ENCODE measurements around the gene TLR10. TPM values are rescaled to one million over a fixed set of nuclear protein-coding genes. Genes with fewer than 3 reads are reported as not detected.

Gene TLR10
- total RNA-seq, 2 experiments from 2014 or later, result not detected

DNA sequence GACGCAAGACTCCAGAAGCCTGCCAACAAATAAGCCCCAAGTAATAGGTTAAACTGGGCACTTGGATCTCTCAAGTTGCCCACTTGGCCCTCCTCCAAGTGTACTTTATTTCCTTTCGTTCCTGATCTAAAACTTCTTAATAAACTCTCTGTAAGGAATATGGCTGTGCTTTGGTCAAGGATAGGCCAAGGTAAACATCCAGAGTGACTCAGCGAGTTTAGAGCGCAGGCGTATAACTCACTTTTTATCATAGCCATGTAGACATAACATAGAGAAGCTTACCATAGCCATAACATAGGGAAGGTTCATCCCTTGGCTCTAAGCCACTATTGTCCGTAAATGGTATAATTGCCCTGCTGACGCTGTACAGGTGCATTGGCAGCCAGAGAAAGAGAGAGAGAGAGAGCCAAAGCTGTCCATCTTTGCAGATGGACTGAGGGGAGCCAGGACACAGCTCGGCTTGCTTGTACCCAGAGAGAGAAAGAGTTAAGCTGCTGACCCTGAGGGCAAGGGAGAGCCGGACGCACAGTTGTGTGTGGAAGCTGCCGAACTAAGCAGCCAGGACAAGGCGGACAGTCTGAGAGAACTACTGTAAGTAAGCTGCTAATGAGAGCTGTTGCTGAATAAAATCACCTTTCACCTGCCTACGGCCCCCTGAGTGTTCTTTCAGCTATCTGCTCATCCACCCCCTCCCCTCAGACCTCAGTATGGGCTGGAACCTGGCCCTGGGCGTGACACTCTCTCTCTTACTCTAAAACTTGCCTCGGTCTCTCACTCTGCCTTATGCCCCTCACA lies 20.0 kb upstream of the TLR10 start:
- Histone ChIP-seq H3K27me3 (ENCODE audit: control insufficient read depth in 1 of 2, insufficient read depth in 2 of 2, low read length in 2 of 2) (no peaks in the 10 kb centered on the region), H3K4me1 (ENCODE audit: insufficient read depth, low read length) (peaks cover 27% of the 10 kb centered on the region), H3K36me3 (ENCODE audit: insufficient read depth, low read length) (peaks cover 52% of the 10 kb centered on the region), H3K4me3 (ENCODE audit: low read length) (peak overlapping the region; percentile 55), H3K9me3 (ENCODE audit: control insufficient read depth in 1 of 2, insufficient read depth in 1 of 2, low read length in 2 of 2) (peaks cover 24 to 53% of the 10 kb centered on the region in 2 experiments), H3K27ac (ENCODE audit: low read depth in 1 of 2, low read length in 2 of 2) (no peak overlapping the region)
- intact Hi-C loops (cut with DNase I, micrococcal nuclease), result loop anchor here (2.0 to 5.0 kb wide), 2 partner anchors 40 to 42 kb away; no protein-coding TSS in a partner anchor
- H3K4me1 Mint-ChIP-seq (ENCODE audit: low read depth), result peaks cover 41% of the 10 kb centered on the region
- no peak overlapping the region for H3K27ac Mint-ChIP-seq
- ATAC-seq (ENCODE audit: poor library complexity) (no peak), DNase-seq (no peak)
- H3K36me3 Mint-ChIP-seq (ENCODE audit: low read depth), result peaks cover 77% of the 10 kb centered on the region
- peak overlapping the region; percentile 39 for H3K4me3 Mint-ChIP-seq
- TF ChIP-seq, protein P1, sequence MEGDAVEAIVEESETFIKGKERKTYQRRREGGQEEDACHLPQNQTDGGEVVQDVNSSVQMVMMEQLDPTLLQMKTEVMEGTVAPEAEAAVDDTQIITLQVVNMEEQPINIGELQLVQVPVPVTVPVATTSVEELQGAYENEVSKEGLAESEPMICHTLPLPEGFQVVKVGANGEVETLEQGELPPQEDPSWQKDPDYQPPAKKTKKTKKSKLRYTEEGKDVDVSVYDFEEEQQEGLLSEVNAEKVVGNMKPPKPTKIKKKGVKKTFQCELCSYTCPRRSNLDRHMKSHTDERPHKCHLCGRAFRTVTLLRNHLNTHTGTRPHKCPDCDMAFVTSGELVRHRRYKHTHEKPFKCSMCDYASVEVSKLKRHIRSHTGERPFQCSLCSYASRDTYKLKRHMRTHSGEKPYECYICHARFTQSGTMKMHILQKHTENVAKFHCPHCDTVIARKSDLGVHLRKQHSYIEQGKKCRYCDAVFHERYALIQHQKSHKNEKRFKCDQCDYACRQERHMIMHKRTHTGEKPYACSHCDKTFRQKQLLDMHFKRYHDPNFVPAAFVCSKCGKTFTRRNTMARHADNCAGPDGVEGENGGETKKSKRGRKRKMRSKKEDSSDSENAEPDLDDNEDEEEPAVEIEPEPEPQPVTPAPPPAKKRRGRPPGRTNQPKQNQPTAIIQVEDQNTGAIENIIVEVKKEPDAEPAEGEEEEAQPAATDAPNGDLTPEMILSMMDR (IDR thresholded peaks at IDR 0.05), result no peak
- POLR2A ChIA-PET, result interaction anchor here (0.6 to 3.4 kb wide), 5 partner anchors 12 to 139 kb away, joined by 3 to 19 read pairs (median 7); partner anchors contain the start of genes TLR10 and TLR6
- H3K9me3 Mint-ChIP-seq, result peaks cover 21% of the 10 kb centered on the region
- CTCF ChIA-PET, result interaction anchor here (1.2 to 3.0 kb wide), 5 partner anchors 14 to 740 kb away, joined by 3 to 18 read pairs (median 5); partner anchors contain the start of gene TLR10
- no peaks in the 10 kb centered on the region for H3K27me3 Mint-ChIP-seq

DNA sequence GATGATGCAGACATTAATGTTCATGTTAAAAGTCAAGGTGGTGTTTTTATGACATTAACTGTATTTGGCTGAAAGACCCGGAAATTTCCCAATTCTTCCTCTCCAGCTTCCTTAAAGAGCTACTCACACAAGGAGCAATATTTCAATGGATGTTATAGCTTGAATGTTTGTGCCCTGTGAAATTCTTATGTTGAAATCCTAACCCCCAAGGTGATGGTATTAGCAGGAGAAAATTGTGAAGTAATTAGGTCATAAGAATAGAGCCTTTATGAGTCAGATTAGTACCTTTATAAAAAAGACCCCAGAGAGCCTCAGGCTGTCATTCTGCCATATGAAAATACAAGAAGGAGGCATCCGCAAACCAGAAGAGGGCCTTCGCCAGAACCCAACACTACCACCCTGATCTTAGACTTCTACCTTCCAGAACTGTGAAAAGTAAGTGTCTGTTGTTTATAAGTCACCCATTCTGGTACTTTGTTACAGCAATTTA lies 18.2 kb upstream of the TLR10 start:
- Histone ChIP-seq H3K27ac (ENCODE audit: low read depth in 1 of 2, low read length in 2 of 2) (no peak overlapping the region), H3K4me3 (ENCODE audit: low read length) (no peak overlapping the region), H3K9me3 (ENCODE audit: control insufficient read depth in 1 of 2, insufficient read depth in 1 of 2, low read length in 2 of 2) (peaks cover 29 to 70% of the 10 kb centered on the region in 2 experiments), H3K27me3 (ENCODE audit: control insufficient read depth in 1 of 2, insufficient read depth in 2 of 2, low read length in 2 of 2) (no peaks in the 10 kb centered on the region), H3K36me3 (ENCODE audit: insufficient read depth, low read length) (peaks cover 54% of the 10 kb centered on the region), H3K4me1 (ENCODE audit: insufficient read depth, low read length) (peaks cover 24% of the 10 kb centered on the region)
- H3K4me1 Mint-ChIP-seq (ENCODE audit: low read depth), result peaks cover 39% of the 10 kb centered on the region
- no peak overlapping the region for H3K4me3 Mint-ChIP-seq
- no peak overlapping the region for H3K27ac Mint-ChIP-seq
- CTCF ChIA-PET, result no interaction called here
- H3K9me3 Mint-ChIP-seq, result peaks cover 21% of the 10 kb centered on the region
- POLR2A ChIA-PET, result no interaction called here
- DNase-seq (no peak), ATAC-seq (ENCODE audit: poor library complexity) (no peak)
- TF ChIP-seq, protein P1 (IDR thresholded peaks at IDR 0.05), result no peak
- intact Hi-C loops (cut with DNase I, micrococcal nuclease), result loop anchor here in 1 of 2 experiments (5.0 kb wide), 1 partner anchor 39 kb away; no protein-coding TSS in a partner anchor
- peaks cover 94% of the 10 kb centered on the region for H3K36me3 Mint-ChIP-seq (ENCODE audit: low read depth)
- H3K27me3 Mint-ChIP-seq, result no peaks in the 10 kb centered on the region

DNA sequence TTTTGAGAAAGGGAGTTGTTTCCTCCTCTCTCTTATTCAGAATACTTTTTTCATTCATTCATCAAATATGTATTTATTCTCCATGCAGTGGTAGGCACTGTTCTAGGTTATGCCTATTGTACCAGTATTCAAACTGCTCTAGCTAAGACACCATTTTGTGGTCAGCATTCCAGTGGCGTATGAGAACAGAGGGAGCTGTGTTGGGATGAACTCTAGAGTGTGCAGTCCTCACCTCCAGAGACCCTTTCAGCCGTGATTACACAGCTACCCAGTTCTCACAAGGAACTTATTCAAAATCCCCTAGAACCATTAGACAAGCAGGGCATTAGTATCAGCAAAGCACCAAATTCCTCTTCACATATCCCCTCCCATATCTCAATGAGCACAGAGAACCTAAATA lies 17.6 kb upstream of the TLR10 start:
- H3K9me3 Mint-ChIP-seq, result peaks cover 23% of the 10 kb centered on the region

More for the DNA sequence above, 17.6 kb upstream of the TLR10 start:
- ChIA-PET CTCF (no interaction called here), POLR2A (no interaction called here)
- H3K4me3 ChIP-seq (ENCODE audit: low read length), result no peak overlapping the region
- Mint-ChIP-seq H3K4me1 (ENCODE audit: low read depth) (peaks cover 33% of the 10 kb centered on the region), H3K4me3 (no peak overlapping the region), H3K36me3 (ENCODE audit: low read depth) (peaks cover 97% of the 10 kb centered on the region), H3K27me3 (no peaks in the 10 kb centered on the region), H3K27ac (no peak overlapping the region)
- no peak for ATAC-seq (ENCODE audit: poor library complexity)
- H3K9me3 ChIP-seq (ENCODE audit: control insufficient read depth in 1 of 2, insufficient read depth in 1 of 2, low read length in 2 of 2), result peaks cover 29 to 76% of the 10 kb centered on the region in 2 experiments
- H3K36me3 ChIP-seq (ENCODE audit: insufficient read depth, low read length), result peaks cover 54% of the 10 kb centered on the region
- no peak overlapping the region for H3K27ac ChIP-seq (ENCODE audit: low read depth in 1 of 2, low read length in 2 of 2)
- TF ChIP-seq, protein P1 (IDR thresholded peaks at IDR 0.05), result no peak
- DNase-seq, result no peak
- peaks cover 18% of the 10 kb centered on the region for H3K4me1 ChIP-seq (ENCODE audit: insufficient read depth, low read length)
- H3K27me3 ChIP-seq (ENCODE audit: control insufficient read depth in 1 of 2, insufficient read depth in 2 of 2, low read length in 2 of 2), result no peaks in the 10 kb centered on the region
- intact Hi-C loops (cut with DNase I, micrococcal nuclease), result loop anchor here in 1 of 2 experiments (5.0 kb wide), 1 partner anchor 38 kb away; no protein-coding TSS in a partner anchor

All from CD4-positive, alpha-beta T cell (primary cell).